Body of pancreas (tissue), 4 donors: Measurements from ENCODE around the gene SCAPER.

Experiments
- POLR2A ChIP-seq, 3 donors: fragments of 450-650 bp; IDR thresholded peaks; one replicate each; pipeline ENCODE4 v1.6.1; 2016; ENCODE audit warnings: antibody characterized with exemption in 3 of 3, mild to moderate bottlenecking in 2 of 3
- TF ChIP-seq, protein P1 (sequence below), 7 experiments: fragments of 450-650 bp in 4 of 7; fragments of 200-600 bp in 3 of 7; sonication (generic) in 3 of 7; IDR thresholded peaks; one replicate each; pipeline ENCODE4 v1.5.1; 2016 to 2019; ENCODE audit warnings: antibody characterized with exemption in 7 of 7

DNA sequence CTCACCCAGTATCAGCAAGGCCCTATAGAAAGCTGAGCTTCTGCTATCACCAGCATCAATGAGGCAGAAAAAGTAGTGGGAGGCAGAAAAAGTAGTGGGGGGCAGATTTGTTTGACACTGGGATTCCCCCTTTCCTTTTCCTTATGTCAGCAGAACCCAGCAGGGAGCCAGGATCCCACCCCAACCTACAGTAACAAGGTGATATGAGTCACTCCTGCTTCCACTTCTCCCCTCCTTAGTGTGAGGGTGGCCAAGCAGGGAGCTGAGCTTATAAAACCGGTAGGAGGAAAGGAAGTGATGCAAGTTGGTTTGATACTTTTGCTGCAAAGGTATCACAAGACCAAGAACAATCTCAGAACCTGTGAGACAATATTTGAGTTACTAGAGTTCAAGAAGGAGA is 128.7 kb downstream of the SCAPER start:
- TF ChIP-seq, protein P1, sequence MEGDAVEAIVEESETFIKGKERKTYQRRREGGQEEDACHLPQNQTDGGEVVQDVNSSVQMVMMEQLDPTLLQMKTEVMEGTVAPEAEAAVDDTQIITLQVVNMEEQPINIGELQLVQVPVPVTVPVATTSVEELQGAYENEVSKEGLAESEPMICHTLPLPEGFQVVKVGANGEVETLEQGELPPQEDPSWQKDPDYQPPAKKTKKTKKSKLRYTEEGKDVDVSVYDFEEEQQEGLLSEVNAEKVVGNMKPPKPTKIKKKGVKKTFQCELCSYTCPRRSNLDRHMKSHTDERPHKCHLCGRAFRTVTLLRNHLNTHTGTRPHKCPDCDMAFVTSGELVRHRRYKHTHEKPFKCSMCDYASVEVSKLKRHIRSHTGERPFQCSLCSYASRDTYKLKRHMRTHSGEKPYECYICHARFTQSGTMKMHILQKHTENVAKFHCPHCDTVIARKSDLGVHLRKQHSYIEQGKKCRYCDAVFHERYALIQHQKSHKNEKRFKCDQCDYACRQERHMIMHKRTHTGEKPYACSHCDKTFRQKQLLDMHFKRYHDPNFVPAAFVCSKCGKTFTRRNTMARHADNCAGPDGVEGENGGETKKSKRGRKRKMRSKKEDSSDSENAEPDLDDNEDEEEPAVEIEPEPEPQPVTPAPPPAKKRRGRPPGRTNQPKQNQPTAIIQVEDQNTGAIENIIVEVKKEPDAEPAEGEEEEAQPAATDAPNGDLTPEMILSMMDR (IDR thresholded peaks at IDR 0.05), result no peak
- TF ChIP-seq POLR2A (IDR thresholded peaks at IDR 0.05), result no peak
